ENCODE data around the gene FBXW8. TPM values are rescaled to one million over a fixed set of nuclear protein-coding genes. Genes with fewer than 3 reads are reported as not detected.

Gene FBXW8
- total RNA-seq, 1 experiment from 2014 or later: 15.3 TPM

DNA sequence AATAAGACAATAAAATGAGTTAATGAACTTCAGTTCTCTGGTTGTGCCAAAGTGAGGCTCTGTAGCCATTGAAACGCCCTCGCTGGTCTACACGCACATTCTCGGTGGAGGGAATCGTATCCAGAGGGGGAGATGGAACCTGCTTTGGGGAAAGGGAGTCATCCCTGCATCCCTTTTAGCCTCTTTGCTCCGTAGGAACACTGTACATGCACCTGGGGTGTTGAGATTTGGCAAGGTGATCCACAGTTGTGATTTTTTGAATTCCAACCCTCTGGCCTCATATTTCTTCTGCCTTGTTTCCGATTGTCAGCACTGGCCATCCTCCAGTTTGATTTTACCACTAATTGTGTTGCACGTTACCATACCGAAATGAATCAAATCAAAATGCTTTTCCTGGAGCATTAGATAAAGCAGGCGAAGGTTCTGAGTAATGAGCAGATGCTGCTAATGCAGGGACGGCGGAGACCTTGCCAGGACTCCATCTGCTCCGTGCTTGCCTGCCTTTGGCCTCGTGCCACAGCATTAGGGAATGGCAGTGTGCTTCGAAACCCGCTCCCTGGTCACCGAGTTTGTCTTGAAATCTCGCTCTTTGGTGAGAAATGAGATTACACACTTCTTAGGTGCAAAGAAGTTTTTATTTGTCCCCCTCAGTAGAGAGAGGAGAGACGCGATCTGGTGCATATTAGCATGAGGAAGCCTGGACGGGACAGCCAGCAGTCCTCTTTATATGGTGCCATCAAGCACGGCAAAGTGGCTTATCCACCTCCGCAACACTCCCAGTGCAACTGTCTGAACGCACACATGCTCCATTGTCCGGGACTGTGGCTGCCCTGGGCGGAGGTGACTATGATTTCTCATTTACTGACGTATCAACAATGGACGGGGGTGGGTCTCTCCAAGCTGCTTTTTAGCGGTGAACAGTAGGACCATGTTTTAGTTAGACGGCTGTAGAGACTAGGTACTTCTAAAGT, 59.1 kb downstream of the FBXW8 start:
- TF ChIP-seq, protein P1, sequence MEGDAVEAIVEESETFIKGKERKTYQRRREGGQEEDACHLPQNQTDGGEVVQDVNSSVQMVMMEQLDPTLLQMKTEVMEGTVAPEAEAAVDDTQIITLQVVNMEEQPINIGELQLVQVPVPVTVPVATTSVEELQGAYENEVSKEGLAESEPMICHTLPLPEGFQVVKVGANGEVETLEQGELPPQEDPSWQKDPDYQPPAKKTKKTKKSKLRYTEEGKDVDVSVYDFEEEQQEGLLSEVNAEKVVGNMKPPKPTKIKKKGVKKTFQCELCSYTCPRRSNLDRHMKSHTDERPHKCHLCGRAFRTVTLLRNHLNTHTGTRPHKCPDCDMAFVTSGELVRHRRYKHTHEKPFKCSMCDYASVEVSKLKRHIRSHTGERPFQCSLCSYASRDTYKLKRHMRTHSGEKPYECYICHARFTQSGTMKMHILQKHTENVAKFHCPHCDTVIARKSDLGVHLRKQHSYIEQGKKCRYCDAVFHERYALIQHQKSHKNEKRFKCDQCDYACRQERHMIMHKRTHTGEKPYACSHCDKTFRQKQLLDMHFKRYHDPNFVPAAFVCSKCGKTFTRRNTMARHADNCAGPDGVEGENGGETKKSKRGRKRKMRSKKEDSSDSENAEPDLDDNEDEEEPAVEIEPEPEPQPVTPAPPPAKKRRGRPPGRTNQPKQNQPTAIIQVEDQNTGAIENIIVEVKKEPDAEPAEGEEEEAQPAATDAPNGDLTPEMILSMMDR (conservative IDR thresholded peaks at IDR 0.05): no peak
- Histone ChIP-seq H2BK120ac (ENCODE audit: low read depth, low read length, poor library complexity, severe bottlenecking) (no peak overlapping the region), H4K8ac (replicated peaks; ENCODE audit: insufficient read length, low read depth, low read length) (no peak overlapping the region), H4K5ac (ENCODE audit: insufficient read length, low read depth, low read length) (no peak overlapping the region), H2BK12ac (ENCODE audit: insufficient read length, low read depth, low read length) (no peak overlapping the region), H3K4ac (ENCODE audit: low read depth, low read length) (no peak overlapping the region), H2BK20ac (ENCODE audit: low read depth, low read length, poor library complexity, severe bottlenecking) (no peak overlapping the region), H2AFZ (ENCODE audit: low read length) (no peak overlapping the region), H3K27ac (ENCODE audit: insufficient read length, low read depth, low read length) (no peak overlapping the region), H3K9ac (ENCODE audit: extremely low read depth, insufficient read length, low read length) (no peak overlapping the region), H3K23ac (ENCODE audit: insufficient read length, low read depth, low read length) (no peak overlapping the region), H3K27me3 (ENCODE audit: insufficient read depth, low read length) (no peaks in the 10 kb centered on the region), H4K20me1 (ENCODE audit: control insufficient read depth, insufficient read depth, insufficient read length) (no peaks in the 10 kb centered on the region), H3K14ac (ENCODE audit: insufficient read depth, low read length) (peak overlapping the region; percentile 8; the same call in 1 of the 2 replicates), H3K79me1 (ENCODE audit: insufficient read depth, low read depth, low read length, poor library complexity, severe bottlenecking) (no peaks in the 10 kb centered on the region), H3K56ac (ENCODE audit: insufficient read length, low read depth, low read length) (no peak overlapping the region), H2BK5ac (ENCODE audit: insufficient read length, low read length) (no peak overlapping the region), H3T11ph (ENCODE audit: low read length) (no peak overlapping the region), H4K91ac (ENCODE audit: insufficient read length, low read depth, low read length) (no peak overlapping the region), H3K9me3 (ENCODE audit: control insufficient read depth, low read depth, low read length) (no peaks in the 10 kb centered on the region), H3K23me2 (ENCODE audit: insufficient read length, low read depth, low read length, poor library complexity, severe bottlenecking) (no peaks in the 10 kb centered on the region), H2BK15ac (ENCODE audit: low read depth, low read length) (no peak overlapping the region), H2AK5ac (ENCODE audit: insufficient read length, low read length) (no peak overlapping the region), H3K4me2 (ENCODE audit: insufficient read depth, insufficient read length, low read length) (no peak overlapping the region), H3K79me2 (ENCODE audit: insufficient read depth, low read length) (no peaks in the 10 kb centered on the region), H3K18ac (ENCODE audit: insufficient read length, low read depth, low read length) (no peak overlapping the region), H3K4me1 (ENCODE audit: insufficient read depth, low read length) (no peaks in the 10 kb centered on the region)
- Mint-ChIP-seq H3K4me1 (peaks cover 3 to 15% of the 10 kb centered on the region in 2 experiments; a peak in 3 of 4 replicates), H3K9me3 (no peaks in the 10 kb centered on the region), H3K4me3 (no peak overlapping the region), H3K27ac (peak overlapping the region in 2 of 3 experiments; percentile 14 to 44; a peak in 2 of 7 replicates), H3K27me3 (ENCODE audit: low read depth) (no peaks in the 10 kb centered on the region), H3K36me3 (ENCODE audit: insufficient read depth in 1 of 3, low read depth in 3 of 3) (peaks cover 12 to 29% (median 21%) of the 10 kb centered on the region in 3 experiments; a peak in 6 of 7 replicates)
- no peak for DNase-seq
- no CpG with 5 or more reads among the region's 30 CpGs for WGBS (ENCODE audit: extremely low coverage, insufficient read length, low lambda C conversion rate)
